Right lobe of liver (tissue), 4 donors: ENCODE measurements around the gene PHYH.

ENCODE experiments used
- CTCF ChIP-seq, 4 donors: fragments of 200-600 bp in 3 of 4; fragments of 450-650 bp in 1 of 4; IDR thresholded peaks; one replicate each; pipeline versions ENCODE4 v1.5.1 to v1.8.0; 2016 to 2022; ENCODE audit warnings: antibody characterized with exemption in 4 of 4, mild to moderate bottlenecking in 2 of 4
- POLR2A ChIP-seq: fragments of 450-650 bp; IDR thresholded peaks from one replicate; pipeline ENCODE4 v1.6.1; 2017; ENCODE audit warnings: antibody characterized with exemption, mild to moderate bottlenecking
- donor health status: DM: no; HTN: no; CAD: no.
- donor health status: DM: no; HTN: no; CAD: no.
- donor health status: DM: no; HTN: yes; CAD: no.

- TF ChIP-seq CTCF (IDR thresholded peaks at IDR 0.05) (no peak), POLR2A (no peak)
Observed at GRCh38 chr10:13340068-13340467, 40.2 kb upstream of the PHYH start.
